K562 (cell line): ENCODE results near the gene ENDOV.

Experiments
- EP300 ChIP-seq: IDR thresholded peaks from 2 replicates; pipeline ENCODE4 v1.6.1; 2012; ENCODE audit warnings: low read length, improper control_type of control experiment
- MYC ChIP-seq, 2 experiments: fragments of 250-450 bp in 1 of 2; sonication (Bioruptor Pico) in 1 of 2; IDR thresholded peaks; 2 replicates each; pipeline versions ENCODE4 v1.5.1 to v1.6.1; 2012 to 2021; ENCODE audit warnings: low read depth in 2 of 2, borderline replicate concordance in 1 of 2, improper control_type of control experiment in 1 of 2, low read length in 1 of 2, mild to moderate bottlenecking in 1 of 2, moderate library complexity in 1 of 2
- POLR2A ChIP-seq: fragments of 450-650 bp; conservative IDR thresholded peaks from 2 replicates; pipeline ENCODE4 v1.6.1; 2016
- POLR2AphosphoS5 ChIP-seq: IDR thresholded peaks from 2 replicates; pipeline ENCODE4 v1.6.1; 2011; ENCODE audit warnings: mild to moderate bottlenecking, low read depth, low read length, moderate library complexity; ENCODE audit not compliant: control insufficient read depth, insufficient read depth
- SP1 ChIP-seq: sonication (generic); formaldehyde crosslinking; IDR thresholded peaks from 2 replicates; pipeline ENCODE4 v1.8.1; 2022; ENCODE audit warnings: mild to moderate bottlenecking, missing genetic modification reagents
- TF ChIP-seq, protein P1 (sequence below), 2 experiments: fragments of 450-650 bp in 1 of 2; sonication (generic) in 1 of 2; formaldehyde crosslinking in 1 of 2; IDR thresholded peaks in 1 of 2; conservative IDR thresholded peaks in 1 of 2; 2 replicates each; pipeline versions ENCODE4 v1.6.1 to v1.8.1; 2016 to 2023; ENCODE audit warnings: mild to moderate bottlenecking in 2 of 2, moderate library complexity in 2 of 2, inconsistent platforms in 1 of 2, missing genetic modification reagents in 1 of 2

DNA sequence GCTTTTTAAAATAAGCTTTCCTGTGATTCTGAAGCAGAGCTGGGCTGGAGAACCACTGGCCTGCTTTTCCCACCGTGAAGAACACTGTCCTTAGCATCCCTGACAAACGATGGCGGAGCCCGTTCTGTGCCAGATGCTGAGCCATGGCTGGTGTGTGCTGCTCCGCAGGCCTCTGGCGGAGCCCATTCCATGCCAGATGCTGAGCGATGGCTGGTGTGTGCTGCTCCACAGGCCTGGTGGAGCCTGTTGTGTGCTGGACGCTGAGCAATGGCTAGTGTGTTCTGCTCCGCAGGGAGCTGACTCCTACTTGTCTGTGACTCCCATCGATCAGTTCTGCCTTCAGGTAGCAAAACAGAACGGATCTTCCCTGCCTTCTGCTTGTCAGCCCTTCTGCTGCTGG lies 4.3 kb downstream of the ENDOV start:
- no peak for TF ChIP-seq MYC (IDR thresholded peaks at IDR 0.05; ENCODE audit: low read depth, low read length)
- no peak for TF ChIP-seq MYC (CRISPR knock-in tag; IDR thresholded peaks at IDR 0.05; ENCODE audit: borderline replicate concordance, low read depth)
- TF ChIP-seq POLR2AphosphoS5, result no peak
- TF ChIP-seq SP1 (CRISPR knock-in tag), result no peak
- TF ChIP-seq, protein P1, sequence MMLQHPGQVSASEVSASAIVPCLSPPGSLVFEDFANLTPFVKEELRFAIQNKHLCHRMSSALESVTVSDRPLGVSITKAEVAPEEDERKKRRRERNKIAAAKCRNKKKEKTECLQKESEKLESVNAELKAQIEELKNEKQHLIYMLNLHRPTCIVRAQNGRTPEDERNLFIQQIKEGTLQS (IDR thresholded peaks at IDR 0.05), result no peak
- TF ChIP-seq, protein P1 (CRISPR knock-in tag; conservative IDR thresholded peaks at IDR 0.05), result no peak
- no peak for TF ChIP-seq EP300
- no peak for TF ChIP-seq POLR2A
